Thyroid gland (tissue), 4 donors: Measurements from ENCODE around the gene MED17. TPM values are rescaled to one million over a fixed set of nuclear protein-coding genes. Genes with fewer than 3 reads are reported as not detected.

Source experiments
- DNase-seq, 2 donors: peaks; one replicate each; pipeline ENCODE4 v3.0.0-alpha.2; 2019
- H3K27ac ChIP-seq, 3 donors: fragments of 200-600 bp; sonication (generic); 1 replicate in 2 of 3; 2 replicates in 1 of 3; pipeline ENCODE4 v1.5.1; 2016 to 2019; ENCODE audit warnings: mild to moderate bottlenecking in 1 of 3, moderate library complexity in 1 of 3
- H3K27me3 ChIP-seq: fragments of 200-600 bp; sonication (generic); one replicate; pipeline ENCODE4 v1.5.1; 2019
- H3K36me3 ChIP-seq, 2 donors: fragments of 200-600 bp; sonication (generic); one replicate each; pipeline ENCODE4 v1.5.1; 2016 to 2019
- H3K4me1 ChIP-seq, 2 donors: fragments of 200-600 bp; sonication (generic); one replicate each; pipeline ENCODE4 v1.5.1; 2017 to 2019
- H3K4me3 ChIP-seq, 3 donors: fragments of 200-600 bp; sonication (generic); replicated peaks in 1 of 3; 1 replicate in 2 of 3; 2 replicates in 1 of 3; pipeline ENCODE4 v1.5.1; 2016; ENCODE audit warnings: mild to moderate bottlenecking in 1 of 3
- H3K9me3 ChIP-seq: fragments of 200-600 bp; sonication (generic); one replicate; pipeline ENCODE4 v1.5.1; 2017
- POLR2A ChIP-seq, 2 donors: fragments of 450-650 bp; IDR thresholded peaks; one replicate each; pipeline ENCODE4 v1.6.1; 2017; ENCODE audit warnings: antibody characterized with exemption in 2 of 2, mild to moderate bottlenecking in 2 of 2, moderate library complexity in 1 of 2
- WGBS, 2 donors: methylation state at CpG; one replicate each; pipeline ENCODE4 v1.1.5; 2017; 5-methylcytosine and 5-hydroxymethylcytosine counted together
- intact Hi-C: fragments of 100-400 bp; cut with DNase I; formaldehyde crosslinking; loops from one replicate; pipeline ENCODE4 v1.15.1; 2023
- total RNA-seq, 4 donors: library from RNA; depleted of rRNA; stranded (reverse); fragments of >200 nt; gene quantifications; one replicate each; pipeline ENCODE4 v1.2.3, GENCODE V29; 2016
- TF ChIP-seq, protein P1 (sequence below), 6 experiments: fragments of 200-600 bp in 3 of 6; fragments of 450-650 bp in 3 of 6; sonication (generic) in 3 of 6; IDR thresholded peaks; one replicate each; pipeline ENCODE4 v1.5.1; 2016 to 2019; ENCODE audit warnings: antibody characterized with exemption in 6 of 6, mild to moderate bottlenecking in 2 of 6, inconsistent platforms in 1 of 6, moderate library complexity in 1 of 6

The MED17 gene
- total RNA-seq, 4 donors from 2014 or later, result 34.6 to 56.3 (median 35.4) TPM

DNA sequence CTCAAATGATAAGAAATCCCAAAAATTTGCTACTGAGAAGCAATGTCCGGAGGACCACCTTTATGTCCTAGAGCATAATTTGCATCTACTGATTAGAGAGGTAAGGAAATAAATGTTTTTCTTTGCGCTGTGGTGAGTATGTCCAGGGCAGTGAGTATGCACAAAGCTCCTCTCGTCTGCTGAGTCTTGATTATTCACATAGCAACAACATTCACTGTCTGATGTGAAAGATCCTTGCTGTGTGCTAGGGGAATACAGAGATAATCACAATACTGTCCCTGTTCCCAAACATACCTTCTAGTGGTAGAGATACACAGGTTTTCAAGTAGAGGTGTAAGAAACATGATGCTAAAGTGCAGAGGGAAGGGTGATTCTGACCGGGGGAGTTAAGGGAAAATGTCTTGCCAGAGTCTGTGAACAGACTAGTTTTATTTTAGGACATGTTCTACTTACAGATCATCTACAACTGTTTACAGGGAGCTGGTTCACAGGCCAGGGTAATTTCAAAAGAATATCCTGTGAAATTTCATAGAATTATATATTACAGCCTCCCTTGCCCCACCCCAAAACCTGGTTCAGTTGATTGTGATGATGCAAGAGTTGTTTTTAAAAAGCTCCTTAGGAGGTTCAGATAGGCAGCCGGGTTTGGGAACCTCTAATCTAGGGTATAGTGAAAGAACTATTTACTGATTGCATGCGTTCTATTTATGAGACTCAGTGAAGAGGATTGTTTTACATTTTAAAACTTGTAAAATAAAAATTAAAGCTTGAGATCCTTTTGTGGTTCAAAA, 12.6 kb downstream of the MED17 start:
- H3K4me1 ChIP-seq, result no peaks in the 10 kb centered on the region
- intact Hi-C loops, result no loop called here
- H3K36me3 ChIP-seq, result peaks cover 64 to 82% of the 10 kb centered on the region in 2 donors
- H3K4me3 ChIP-seq, result no peak overlapping the region
- DNase-seq, result no peak
- no peaks in the 10 kb centered on the region for H3K27me3 ChIP-seq
- H3K9me3 ChIP-seq, result no peaks in the 10 kb centered on the region
- no peak overlapping the region for H3K27ac ChIP-seq
- TF ChIP-seq, protein P1, sequence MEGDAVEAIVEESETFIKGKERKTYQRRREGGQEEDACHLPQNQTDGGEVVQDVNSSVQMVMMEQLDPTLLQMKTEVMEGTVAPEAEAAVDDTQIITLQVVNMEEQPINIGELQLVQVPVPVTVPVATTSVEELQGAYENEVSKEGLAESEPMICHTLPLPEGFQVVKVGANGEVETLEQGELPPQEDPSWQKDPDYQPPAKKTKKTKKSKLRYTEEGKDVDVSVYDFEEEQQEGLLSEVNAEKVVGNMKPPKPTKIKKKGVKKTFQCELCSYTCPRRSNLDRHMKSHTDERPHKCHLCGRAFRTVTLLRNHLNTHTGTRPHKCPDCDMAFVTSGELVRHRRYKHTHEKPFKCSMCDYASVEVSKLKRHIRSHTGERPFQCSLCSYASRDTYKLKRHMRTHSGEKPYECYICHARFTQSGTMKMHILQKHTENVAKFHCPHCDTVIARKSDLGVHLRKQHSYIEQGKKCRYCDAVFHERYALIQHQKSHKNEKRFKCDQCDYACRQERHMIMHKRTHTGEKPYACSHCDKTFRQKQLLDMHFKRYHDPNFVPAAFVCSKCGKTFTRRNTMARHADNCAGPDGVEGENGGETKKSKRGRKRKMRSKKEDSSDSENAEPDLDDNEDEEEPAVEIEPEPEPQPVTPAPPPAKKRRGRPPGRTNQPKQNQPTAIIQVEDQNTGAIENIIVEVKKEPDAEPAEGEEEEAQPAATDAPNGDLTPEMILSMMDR (IDR thresholded peaks at IDR 0.05), result no peak
- TF ChIP-seq POLR2A (IDR thresholded peaks at IDR 0.05), result no peak
- 96 to 97% methylated on average over 6 of the region's 6 CpGs for WGBS, 2 donors

DNA sequence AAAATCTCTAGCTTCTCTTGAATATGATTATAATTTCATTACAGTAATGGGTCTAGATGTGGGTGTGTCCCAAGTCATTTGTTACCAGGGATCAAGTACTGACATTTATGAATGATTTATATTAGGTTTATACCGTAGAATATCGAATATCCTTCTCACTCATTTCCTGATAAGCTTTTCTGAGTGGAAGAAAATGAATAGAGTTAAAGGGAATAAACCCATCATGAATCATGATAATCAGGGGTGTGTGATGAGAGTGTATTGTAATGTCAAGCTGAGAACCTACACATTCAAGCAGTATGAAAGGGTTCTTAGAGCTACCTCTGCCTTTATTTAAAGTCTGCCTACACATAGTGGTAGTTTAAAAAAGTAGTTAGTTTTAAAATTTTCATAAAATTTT, 17.3 kb downstream of the MED17 start:
- no peak overlapping the region for H3K4me3 ChIP-seq
- no peak for DNase-seq
- peaks cover 35 to 63% of the 10 kb centered on the region in 2 donors for H3K36me3 ChIP-seq
- no peak overlapping the region for H3K27ac ChIP-seq
- intact Hi-C loops, result no loop called here
- no peak for TF ChIP-seq POLR2A (IDR thresholded peaks at IDR 0.05)
- H3K4me1 ChIP-seq, result no peaks in the 10 kb centered on the region
- no peaks in the 10 kb centered on the region for H3K9me3 ChIP-seq
- 86 to 89% methylated on average over 2 of the region's 2 CpGs for WGBS, 2 donors
- no peaks in the 10 kb centered on the region for H3K27me3 ChIP-seq

DNA sequence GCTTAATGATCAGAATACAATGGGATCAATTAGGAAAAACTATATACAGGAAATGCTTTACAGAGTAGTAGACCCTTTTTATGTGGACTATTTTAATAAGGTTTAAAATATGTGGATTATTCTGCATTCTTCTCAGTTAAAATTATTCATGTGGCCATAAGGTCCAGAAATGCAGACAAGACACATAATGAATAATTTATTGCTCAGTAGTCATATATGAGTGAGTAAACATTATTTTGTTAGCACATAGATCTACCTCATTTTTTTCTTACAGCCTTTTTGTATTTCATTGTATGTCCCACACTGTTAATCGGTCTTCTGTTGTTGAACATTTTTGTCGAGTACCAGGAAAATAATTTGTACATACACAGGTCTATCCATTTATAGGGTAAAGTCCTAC, 20.8 kb downstream of the MED17 start:
- 98 to 99% methylated on average over 2 of the region's 2 CpGs for WGBS, 2 donors
- Histone ChIP-seq H3K36me3 (peaks cover 25 to 52% of the 10 kb centered on the region in 2 donors), H3K27ac (no peak overlapping the region), H3K4me1 (no peaks in the 10 kb centered on the region), H3K9me3 (no peaks in the 10 kb centered on the region), H3K4me3 (no peak overlapping the region), H3K27me3 (no peaks in the 10 kb centered on the region)
- TF ChIP-seq, protein P1 (IDR thresholded peaks at IDR 0.05), result no peak
- no peak for TF ChIP-seq POLR2A (IDR thresholded peaks at IDR 0.05)
- no peak for DNase-seq
- intact Hi-C loops, result no loop called here

DNA sequence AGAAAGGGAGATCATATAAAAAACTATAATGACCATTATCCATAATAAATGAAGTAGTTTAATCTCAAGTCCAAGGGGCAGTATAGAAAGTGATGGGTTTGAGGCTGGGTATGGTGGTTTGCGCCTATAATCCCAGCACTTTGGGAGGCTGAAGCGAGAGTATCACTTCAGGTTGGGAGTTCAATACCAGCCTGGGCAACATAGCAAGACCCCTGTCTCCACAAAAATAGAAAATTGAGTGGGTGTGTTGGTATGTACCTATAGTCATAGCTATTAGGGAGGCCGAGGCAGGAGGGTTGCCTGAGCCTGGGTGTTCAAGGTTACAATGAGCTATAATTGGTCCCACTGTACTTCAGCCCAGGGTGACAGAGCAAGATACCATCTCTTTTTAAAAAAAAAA, 23.9 kb downstream of the MED17 start:
- H3K9me3 ChIP-seq, result no peaks in the 10 kb centered on the region
- H3K4me3 ChIP-seq, result no peak overlapping the region
- peaks cover 25 to 67% of the 10 kb centered on the region in 2 donors for H3K36me3 ChIP-seq
- no peaks in the 10 kb centered on the region for H3K4me1 ChIP-seq
- H3K27ac ChIP-seq, result no peak overlapping the region
- intact Hi-C loops, result no loop called here
- DNase-seq, result no peak
- 96 to 97% methylated on average over 3 of the region's 3 CpGs for WGBS, 2 donors
- TF ChIP-seq, protein P1 (IDR thresholded peaks at IDR 0.05), result no peak
- no peaks in the 10 kb centered on the region for H3K27me3 ChIP-seq

DNA sequence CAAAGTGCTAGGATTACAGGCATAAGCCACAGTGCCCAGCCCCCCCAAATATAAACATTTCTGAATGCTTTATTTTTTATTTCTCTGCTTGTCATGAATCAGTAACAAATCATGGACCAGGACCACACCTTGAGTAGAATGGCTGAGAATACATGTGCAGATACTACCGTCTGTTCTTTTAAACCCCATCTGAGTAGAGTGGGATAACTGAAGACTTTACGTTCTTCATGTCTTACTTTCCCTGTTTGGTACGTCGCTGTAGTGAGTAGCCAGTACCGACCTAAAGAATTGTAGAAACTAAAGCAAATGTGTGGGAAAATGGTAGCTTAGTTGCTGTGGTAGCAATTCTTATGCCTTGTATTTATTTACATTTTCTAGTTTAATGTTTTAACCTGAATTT, 29.9 kb downstream of the MED17 start:
- Histone ChIP-seq H3K4me1 (no peaks in the 10 kb centered on the region), H3K9me3 (no peaks in the 10 kb centered on the region), H3K36me3 (peaks cover 24 to 60% of the 10 kb centered on the region in 2 donors), H3K4me3 (no peak overlapping the region), H3K27me3 (no peaks in the 10 kb centered on the region), H3K27ac (no peak overlapping the region)
- no peak for DNase-seq
- 96 to 98% methylated on average over 5 of the region's 5 CpGs for WGBS, 2 donors
- intact Hi-C loops, result no loop called here
- no peak for TF ChIP-seq POLR2A (IDR thresholded peaks at IDR 0.05)
- TF ChIP-seq, protein P1 (IDR thresholded peaks at IDR 0.05), result no peak
